Stimulated activated naive CD8-positive, alpha-beta T cell treated with anti-CD3 and anti-CD28 coated beads, Interleukin-15, amount 100 ng/mL, for 72 hours (primary cell): ENCODE results near the gene RAE1.

Experiments
- ATAC-seq: fragments of 150-1000 bp; cut with Tn5 transposase; 2 replicates; pipeline ENCODE4 v1.10.0; 2021; ENCODE audit warnings: mild to moderate bottlenecking, moderate library complexity
- DNase-seq, 2 donors: peaks; one replicate each; pipeline ENCODE4 v3.0.0; 2021 to 2022
- H3K27ac Mint-ChIP-seq, 2 donors: one replicate each; pipeline ENCODE4 v1.8.0; 2022; ENCODE audit warnings: mild to moderate bottlenecking in 2 of 2, mixed read lengths in 2 of 2, moderate library complexity in 2 of 2
- H3K27me3 Mint-ChIP-seq: one replicate; pipeline ENCODE4 v1.8.0; 2022; ENCODE audit warnings: mixed read lengths
- H3K4me1 Mint-ChIP-seq: one replicate; pipeline ENCODE4 v1.8.0; 2022; ENCODE audit warnings: mild to moderate bottlenecking, mixed read lengths
- H3K4me3 Mint-ChIP-seq, 2 donors: one replicate each; pipeline ENCODE4 v1.8.0; 2022; ENCODE audit warnings: mild to moderate bottlenecking in 2 of 2, mixed read lengths in 2 of 2, moderate library complexity in 1 of 2
- H3K9me3 Mint-ChIP-seq, 2 donors: one replicate each; pipeline ENCODE4 v1.8.0; 2022; ENCODE audit warnings: mixed read lengths in 2 of 2

The RAE1 gene

GRCh38 chr20:57396984-57397692 is 46.1 kb downstream of the RAE1 start:
- DNase-seq (peak in 1 of 2 donors; percentile 34), ATAC-seq (no peak)
- Mint-ChIP-seq H3K9me3 (no peaks in the 10 kb centered on the region), H3K4me3 (peak overlapping the region; percentile 84 to 87), H3K27me3 (no peaks in the 10 kb centered on the region), H3K4me1 (peaks cover 95% of the 10 kb centered on the region), H3K27ac (peak overlapping the region in 1 of 2 donors; percentile 94)

- Mint-ChIP-seq H3K4me1 (peaks cover 100% of the 10 kb centered on the region), H3K27me3 (no peaks in the 10 kb centered on the region)
- peak in 1 of 2 donors; percentile 28 for DNase-seq
Observed at GRCh38 chr20:57397693-57398108, 46.6 kb downstream of the RAE1 start.

GRCh38 chr20:57398231-57398821 is 47.3 kb downstream of the RAE1 start:
- Mint-ChIP-seq H3K9me3 (no peaks in the 10 kb centered on the region), H3K4me1 (peaks cover 100% of the 10 kb centered on the region), H3K4me3 (peak overlapping the region; percentile 84 to 87), H3K27me3 (no peaks in the 10 kb centered on the region), H3K27ac (peak overlapping the region; percentile 75 to 94)
- ATAC-seq (peak; percentile 83), DNase-seq (peak; percentile 85 to 86)

More at GRCh38 chr20:57397693-57398108, 46.6 kb downstream of the RAE1 start:
- Mint-ChIP-seq H3K4me3 (peak overlapping the region; percentile 84 to 87), H3K27ac (peak overlapping the region; percentile 47 to 94), H3K9me3 (no peaks in the 10 kb centered on the region)
- ATAC-seq = peak; percentile 15

- ATAC-seq (no peak), DNase-seq (no peak)
- no peaks in the 10 kb centered on the region for H3K9me3 Mint-ChIP-seq
- peak overlapping the region; percentile 75 to 94 for H3K27ac Mint-ChIP-seq
- peaks cover 98% of the 10 kb centered on the region for H3K4me1 Mint-ChIP-seq
- H3K4me3 Mint-ChIP-seq = peak overlapping the region; percentile 84 to 87
- no peaks in the 10 kb centered on the region for H3K27me3 Mint-ChIP-seq
Observed at GRCh38 chr20:57398901-57399535, 48.0 kb downstream of the RAE1 start.

- H3K27me3 Mint-ChIP-seq = no peaks in the 10 kb centered on the region
- peaks cover 95% of the 10 kb centered on the region for H3K4me1 Mint-ChIP-seq
- peak overlapping the region; percentile 84 to 87 for H3K4me3 Mint-ChIP-seq
- no peaks in the 10 kb centered on the region for H3K9me3 Mint-ChIP-seq
- H3K27ac Mint-ChIP-seq = peak overlapping the region; percentile 75 to 94
- DNase-seq (peak; percentile 40 to 75), ATAC-seq (peak; percentile 59)
Observed at GRCh38 chr20:57399587-57400155, 48.6 kb downstream of the RAE1 start.

GRCh38 chr20:57400231-57400701 is 49.2 kb downstream of the RAE1 start:
- H3K4me3 Mint-ChIP-seq = peak overlapping the region; percentile 84 to 87
- H3K4me1 Mint-ChIP-seq = peaks cover 95% of the 10 kb centered on the region
- peak overlapping the region; percentile 57 to 94 for H3K27ac Mint-ChIP-seq

GRCh38 chr20:57400821-57401564 is 49.9 kb downstream of the RAE1 start:
- H3K27ac Mint-ChIP-seq = peak overlapping the region; percentile 91 to 94
- peak overlapping the region; percentile 84 to 87 for H3K4me3 Mint-ChIP-seq
- peaks cover 88% of the 10 kb centered on the region for H3K4me1 Mint-ChIP-seq
- no peaks in the 10 kb centered on the region for H3K27me3 Mint-ChIP-seq
- H3K9me3 Mint-ChIP-seq = no peaks in the 10 kb centered on the region
- no peak for ATAC-seq
- no peak for DNase-seq

More at GRCh38 chr20:57400231-57400701, 49.2 kb downstream of the RAE1 start:
- H3K9me3 Mint-ChIP-seq = no peaks in the 10 kb centered on the region
- ATAC-seq (no peak), DNase-seq (no peak)
- no peaks in the 10 kb centered on the region for H3K27me3 Mint-ChIP-seq

GRCh38 chr20:57401565-57401918 is 50.5 kb downstream of the RAE1 start:
- Mint-ChIP-seq H3K27ac (peak overlapping the region; percentile 91 to 94), H3K4me3 (peak overlapping the region; percentile 38 to 87)

GRCh38 chr20:57402206-57403125 is 51.4 kb downstream of the RAE1 start:
- Mint-ChIP-seq H3K27me3 (no peaks in the 10 kb centered on the region), H3K4me1 (peaks cover 83% of the 10 kb centered on the region), H3K27ac (peak overlapping the region; percentile 40 to 83), H3K9me3 (no peaks in the 10 kb centered on the region), H3K4me3 (peak overlapping the region in 1 of 2 donors; percentile 9)
- ATAC-seq (no peak), DNase-seq (no peak)

More at GRCh38 chr20:57401565-57401918, 50.5 kb downstream of the RAE1 start:
- Mint-ChIP-seq H3K27me3 (no peaks in the 10 kb centered on the region), H3K9me3 (no peaks in the 10 kb centered on the region), H3K4me1 (peaks cover 83% of the 10 kb centered on the region)
- DNase-seq (no peak), ATAC-seq (no peak)

- DNase-seq (no peak), ATAC-seq (no peak)
- no peaks in the 10 kb centered on the region for H3K9me3 Mint-ChIP-seq
- no peaks in the 10 kb centered on the region for H3K27me3 Mint-ChIP-seq
- H3K27ac Mint-ChIP-seq = peak overlapping the region in 1 of 2 donors; percentile 83
- no peak overlapping the region for H3K4me3 Mint-ChIP-seq
- peaks cover 83% of the 10 kb centered on the region for H3K4me1 Mint-ChIP-seq
Observed at GRCh38 chr20:57403216-57403615, 52.2 kb downstream of the RAE1 start.

- no peak for DNase-seq
- peaks cover 80% of the 10 kb centered on the region for H3K4me1 Mint-ChIP-seq
- H3K4me3 Mint-ChIP-seq = no peak overlapping the region
- no peaks in the 10 kb centered on the region for H3K27me3 Mint-ChIP-seq
- H3K9me3 Mint-ChIP-seq = no peaks in the 10 kb centered on the region
- no peak for ATAC-seq
- H3K27ac Mint-ChIP-seq = no peak overlapping the region
Observed at GRCh38 chr20:57404006-57404405, 53.0 kb downstream of the RAE1 start.

- DNase-seq (no peak), ATAC-seq (no peak)
- H3K4me1 Mint-ChIP-seq = peaks cover 80% of the 10 kb centered on the region
- H3K4me3 Mint-ChIP-seq = no peak overlapping the region
- no peak overlapping the region for H3K27ac Mint-ChIP-seq
- no peaks in the 10 kb centered on the region for H3K27me3 Mint-ChIP-seq
- H3K9me3 Mint-ChIP-seq = no peaks in the 10 kb centered on the region
Observed at GRCh38 chr20:57404419-57405072, 53.5 kb downstream of the RAE1 start.

- peak overlapping the region in 1 of 2 donors; percentile 18 for H3K4me3 Mint-ChIP-seq
- H3K9me3 Mint-ChIP-seq = no peaks in the 10 kb centered on the region
- H3K4me1 Mint-ChIP-seq = peaks cover 80% of the 10 kb centered on the region
- DNase-seq = no peak
- peak overlapping the region in 1 of 2 donors; percentile 78 for H3K27ac Mint-ChIP-seq
- no peaks in the 10 kb centered on the region for H3K27me3 Mint-ChIP-seq
- ATAC-seq = no peak
Observed at GRCh38 chr20:57405236-57406016, 54.4 kb downstream of the RAE1 start.
